GM21825 (cell line): Measurements from ENCODE around the gene CCDC92.
A peak's percentile ranks its signal among the peaks of the same experiment; 100 is the strongest.

Experiments
- ATAC-seq: cut with Tn5 transposase; IDR thresholded peaks from one replicate; pipeline ENCODE4 v1.9.1; 2021; ENCODE audit warnings: mild to moderate bottlenecking, moderate library complexity; ENCODE audit not compliant: unreplicated experiment

CCDC92 gene

GRCh38 chr12:123979566-123979965 lies 6.9 kb upstream of the CCDC92 start:
- ATAC-seq, result no peak

- ATAC-seq, result no peak
Observed at GRCh38 chr12:123976227-123976826, 3.7 kb upstream of the CCDC92 start.

GRCh38 chr12:123973552-123974341 lies 1.1 kb upstream of the CCDC92 start:
- ATAC-seq, result peak; percentile 14

GRCh38 chr12:123971770-123972456 lies 718 bp downstream of the CCDC92 start:
- ATAC-seq, result peak; percentile 3

GRCh38 chr12:123971449-123971769 lies 1.2 kb downstream of the CCDC92 start:
- no peak for ATAC-seq

GRCh38 chr12:123967121-123967586 lies 5.5 kb downstream of the CCDC92 start:
- no peak for ATAC-seq

- no peak for ATAC-seq
Observed at GRCh38 chr12:123966596-123966995, 6.0 kb downstream of the CCDC92 start.

GRCh38 chr12:123965382-123965781 lies 7.2 kb downstream of the CCDC92 start:
- no peak for ATAC-seq

- ATAC-seq, result no peak
Observed at GRCh38 chr12:123963821-123964220, 8.8 kb downstream of the CCDC92 start.

GRCh38 chr12:123962513-123962912 lies 10.1 kb downstream of the CCDC92 start:
- ATAC-seq, result no peak

GRCh38 chr12:123961585-123962345 lies 10.9 kb downstream of the CCDC92 start:
- no peak for ATAC-seq

- ATAC-seq, result no peak
Observed at GRCh38 chr12:123960856-123961255, 11.8 kb downstream of the CCDC92 start.

GRCh38 chr12:123960029-123960735 lies 12.4 kb downstream of the CCDC92 start:
- no peak for ATAC-seq

GRCh38 chr12:123958876-123959275 lies 13.8 kb downstream of the CCDC92 start:
- no peak for ATAC-seq

GRCh38 chr12:123958462-123958861 lies 14.2 kb downstream of the CCDC92 start:
- no peak for ATAC-seq

- no peak for ATAC-seq
Observed at GRCh38 chr12:123957196-123957595, 15.4 kb downstream of the CCDC92 start.

GRCh38 chr12:123956249-123956648 lies 16.4 kb downstream of the CCDC92 start:
- no peak for ATAC-seq

- ATAC-seq, result no peak
Observed at GRCh38 chr12:123954647-123955350, 17.8 kb downstream of the CCDC92 start.

- no peak for ATAC-seq
Observed at GRCh38 chr12:123952037-123952436, 20.6 kb downstream of the CCDC92 start.

GRCh38 chr12:123951467-123951866 lies 21.2 kb downstream of the CCDC92 start:
- ATAC-seq, result no peak
